Activated T-helper 1 cell treated with anti-CD3 and anti-CD28 coated beads, Interleukin-12 subunit alpha, Interleukin-12 subunit beta, Interleukin-2, Interleukin-4 antibody, amounts not matched to agents 30 ng/mL and 10 ng/mL and 1 ng/mL, durations not matched to agents 14 hours and 24 hours and 36 hours (primary cell): ENCODE data around the gene ADARB2. TPM values are rescaled to one million over a fixed set of nuclear protein-coding genes. Genes with fewer than 3 reads are reported as not detected.
A peak's percentile ranks its signal among the peaks of the same experiment; 100 is the strongest.

Source experiments
- DNase-seq: peaks from one replicate; pipeline ENCODE4 v3.0.0; 2021; ENCODE audit warnings: low spot score
- H3K27ac Mint-ChIP-seq: one replicate; pipeline ENCODE4 v1.8.0; 2021; ENCODE audit warnings: mild to moderate bottlenecking, mixed read lengths
- H3K27me3 Mint-ChIP-seq: one replicate; pipeline ENCODE4 v1.8.0; 2022; ENCODE audit warnings: mild to moderate bottlenecking, moderate library complexity, mixed read lengths; ENCODE audit not compliant: insufficient read depth
- H3K36me3 Mint-ChIP-seq: one replicate; pipeline ENCODE4 v1.8.0; 2021; ENCODE audit warnings: low read depth, mixed read lengths
- H3K4me1 Mint-ChIP-seq: one replicate; pipeline ENCODE4 v1.8.0; 2021; ENCODE audit warnings: low read depth, mixed read lengths
- H3K4me3 Mint-ChIP-seq: one replicate; pipeline ENCODE4 v1.8.0; 2021; ENCODE audit warnings: mild to moderate bottlenecking, moderate library complexity, mixed read lengths
- H3K9me3 Mint-ChIP-seq: one replicate; pipeline ENCODE4 v1.8.0; 2021; ENCODE audit warnings: mixed read lengths
- intact Hi-C: fragments of 100-400 bp; cut with micrococcal nuclease; formaldehyde crosslinking; loops from one replicate; pipeline ENCODE4 v1.15.1; 2024
- total RNA-seq: library from RNA; stranded (reverse); gene quantifications from 2 replicates; pipeline ENCODE4 v1.2.3, GENCODE V29; 2022

Gene ADARB2
- total RNA-seq, 1 donor from 2014 or later = 0.05 TPM

DNA sequence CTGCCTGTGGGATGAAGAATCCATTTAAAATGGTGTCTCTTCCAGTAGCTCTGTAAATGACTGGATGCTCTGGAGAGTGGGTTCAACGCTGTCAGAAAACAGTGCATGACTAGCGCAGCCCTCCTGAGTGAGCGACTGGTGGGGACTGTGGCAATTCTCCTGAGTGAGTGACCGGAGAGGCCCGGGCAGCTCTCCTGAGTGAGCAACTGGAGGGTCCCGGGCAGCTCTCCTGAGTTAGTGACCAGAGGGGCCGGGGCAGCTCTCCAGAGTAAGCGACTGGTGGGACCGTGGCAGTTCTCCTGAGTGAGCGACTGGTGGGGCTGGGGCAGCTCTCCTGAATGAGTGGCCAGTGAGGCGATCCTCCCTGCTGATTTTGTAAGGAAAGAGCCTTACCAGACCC is 595.6 kb downstream of the ADARB2 start:
- Mint-ChIP-seq H3K4me3 (no peak overlapping the region), H3K4me1 (no peaks in the 10 kb centered on the region), H3K9me3 (peaks cover 20% of the 10 kb centered on the region), H3K27ac (no peak overlapping the region), H3K27me3 (peaks cover 30% of the 10 kb centered on the region), H3K36me3 (no peaks in the 10 kb centered on the region)
- no peak for DNase-seq
- intact Hi-C loops = no loop called here

DNA sequence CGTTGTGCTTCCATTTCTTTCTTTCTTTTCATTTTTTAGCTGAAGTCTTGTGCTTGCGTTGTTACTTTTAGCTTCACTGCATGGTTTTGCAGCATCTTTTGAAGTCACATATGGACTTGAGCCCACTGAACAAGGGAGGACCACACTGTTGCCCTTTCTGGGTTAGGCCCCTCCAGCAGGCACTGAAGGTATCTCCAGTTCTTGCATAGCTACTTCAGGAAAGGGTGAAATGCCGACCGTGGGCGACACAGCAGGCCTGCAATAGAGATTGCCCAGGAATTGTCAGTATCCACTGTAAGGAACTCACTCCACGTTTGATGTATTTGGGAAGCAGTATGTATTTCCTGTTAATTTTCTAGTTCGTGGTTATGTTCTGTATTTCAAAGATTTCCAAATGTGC is 596.1 kb downstream of the ADARB2 start:
- intact Hi-C loops = no loop called here
- H3K4me1 Mint-ChIP-seq = no peaks in the 10 kb centered on the region
- no peaks in the 10 kb centered on the region for H3K36me3 Mint-ChIP-seq
- DNase-seq = no peak
- peaks cover 20% of the 10 kb centered on the region for H3K9me3 Mint-ChIP-seq
- no peak overlapping the region for H3K4me3 Mint-ChIP-seq
- H3K27me3 Mint-ChIP-seq = peaks cover 30% of the 10 kb centered on the region
- H3K27ac Mint-ChIP-seq = no peak overlapping the region

DNA sequence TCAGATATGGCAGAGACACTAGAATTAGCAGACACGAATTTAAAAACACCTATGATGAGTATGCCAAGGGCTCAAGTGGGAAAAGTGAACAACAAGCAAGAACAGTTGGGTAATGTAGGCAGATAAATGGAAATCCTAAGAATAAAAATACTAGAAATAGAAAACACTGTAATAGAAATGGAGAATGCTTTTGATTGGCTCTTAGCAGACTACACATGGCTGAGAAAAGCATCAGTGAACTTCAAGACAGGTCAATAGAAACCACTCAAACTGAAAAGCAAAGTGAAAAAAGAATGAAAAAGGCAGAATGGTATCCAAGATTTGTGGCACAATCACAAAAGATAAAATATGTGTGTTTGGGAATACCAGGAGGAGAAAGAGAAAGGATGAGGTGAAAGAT is 598.8 kb downstream of the ADARB2 start:
- Mint-ChIP-seq H3K27me3 (peaks cover 28% of the 10 kb centered on the region), H3K27ac (no peak overlapping the region), H3K4me3 (no peak overlapping the region), H3K4me1 (peaks cover 4% of the 10 kb centered on the region), H3K9me3 (peaks cover 11% of the 10 kb centered on the region), H3K36me3 (no peaks in the 10 kb centered on the region)
- intact Hi-C loops = no loop called here
- DNase-seq = no peak

DNA sequence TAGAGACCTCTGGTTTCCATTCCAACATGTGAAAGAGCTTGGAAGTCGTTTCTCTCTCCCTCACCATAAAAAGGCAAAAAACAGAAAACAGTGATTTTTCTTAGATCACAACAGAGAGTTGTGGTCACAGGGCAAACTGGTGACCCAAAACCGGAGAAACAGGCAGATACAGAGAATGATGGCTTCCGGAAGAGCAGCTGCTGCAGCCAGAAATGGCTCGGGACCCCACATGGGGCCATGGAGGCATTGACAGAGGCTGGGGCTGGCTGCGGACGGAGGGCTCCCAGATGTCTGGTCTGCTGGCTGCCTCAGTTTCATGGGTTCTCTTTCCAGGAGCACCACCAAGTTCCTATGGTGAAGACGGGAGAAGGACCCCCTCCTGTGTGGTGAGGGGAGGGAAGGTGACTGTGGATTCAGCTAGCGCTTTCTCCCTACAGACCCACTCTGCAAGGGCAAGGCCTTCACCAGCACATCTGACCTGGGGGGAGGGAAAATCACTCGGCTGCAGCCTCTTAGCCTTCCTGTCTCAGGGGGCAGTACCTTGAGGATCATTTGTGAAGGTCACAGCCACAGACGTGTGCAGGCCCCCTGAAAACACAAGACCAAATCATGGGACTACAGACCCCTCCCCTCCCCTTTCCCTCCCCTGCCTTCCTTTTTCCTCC is 599.7 kb downstream of the ADARB2 start:
- Mint-ChIP-seq H3K9me3 (peaks cover 11% of the 10 kb centered on the region), H3K27me3 (peaks cover 28% of the 10 kb centered on the region), H3K4me1 (peaks cover 6% of the 10 kb centered on the region), H3K36me3 (no peaks in the 10 kb centered on the region), H3K4me3 (no peak overlapping the region), H3K27ac (no peak overlapping the region)
- DNase-seq = no peak
- intact Hi-C loops = no loop called here

DNA sequence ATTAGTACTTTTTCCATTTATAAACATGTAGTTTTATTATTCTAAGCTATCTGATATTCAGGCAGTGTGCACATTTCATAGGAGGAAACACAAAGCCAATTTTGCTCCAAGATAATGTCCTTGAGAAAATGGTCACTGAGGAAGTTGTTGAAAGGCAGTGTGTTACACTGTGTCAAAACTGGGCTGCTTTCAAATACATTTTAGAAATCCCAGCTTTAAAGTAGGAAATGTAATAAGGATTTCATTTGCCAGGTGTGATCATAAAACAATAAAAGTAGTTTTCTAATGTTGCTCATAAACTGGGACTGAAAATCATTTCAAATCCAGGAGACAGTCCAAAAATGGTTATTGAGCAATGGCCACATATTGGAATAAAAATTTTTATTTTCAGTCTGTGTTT is 601.1 kb downstream of the ADARB2 start:
- Mint-ChIP-seq H3K27ac (no peak overlapping the region), H3K4me3 (no peak overlapping the region), H3K36me3 (peaks cover 4% of the 10 kb centered on the region), H3K9me3 (peaks cover 11% of the 10 kb centered on the region), H3K27me3 (peaks cover 26% of the 10 kb centered on the region), H3K4me1 (peaks cover 8% of the 10 kb centered on the region)
- DNase-seq = no peak
- intact Hi-C loops = no loop called here

DNA sequence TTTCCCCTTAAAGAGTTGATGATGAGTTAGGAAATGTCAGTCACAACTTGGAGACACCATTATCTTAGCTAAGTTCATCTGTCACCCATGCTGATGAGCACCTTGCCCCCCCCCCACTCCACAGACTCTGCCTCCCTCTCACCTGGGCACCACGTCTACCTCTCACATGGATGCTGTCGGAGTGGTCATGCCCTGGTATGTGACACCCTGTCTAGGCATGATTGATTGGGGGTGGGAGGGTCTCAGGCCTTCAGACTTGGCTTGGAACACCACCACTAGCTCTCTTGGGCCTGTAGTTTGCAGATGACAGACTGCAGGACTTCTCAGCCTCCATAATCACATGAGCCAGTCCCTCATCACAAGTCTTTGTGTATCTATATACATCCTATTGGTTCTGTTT is 603.2 kb downstream of the ADARB2 start:
- Mint-ChIP-seq H3K4me3 (no peak overlapping the region), H3K36me3 (peaks cover 22% of the 10 kb centered on the region), H3K4me1 (peaks cover 9% of the 10 kb centered on the region), H3K9me3 (peaks cover 11% of the 10 kb centered on the region), H3K27ac (no peak overlapping the region), H3K27me3 (peaks cover 12% of the 10 kb centered on the region)
- DNase-seq = no peak
- intact Hi-C loops = no loop called here

DNA sequence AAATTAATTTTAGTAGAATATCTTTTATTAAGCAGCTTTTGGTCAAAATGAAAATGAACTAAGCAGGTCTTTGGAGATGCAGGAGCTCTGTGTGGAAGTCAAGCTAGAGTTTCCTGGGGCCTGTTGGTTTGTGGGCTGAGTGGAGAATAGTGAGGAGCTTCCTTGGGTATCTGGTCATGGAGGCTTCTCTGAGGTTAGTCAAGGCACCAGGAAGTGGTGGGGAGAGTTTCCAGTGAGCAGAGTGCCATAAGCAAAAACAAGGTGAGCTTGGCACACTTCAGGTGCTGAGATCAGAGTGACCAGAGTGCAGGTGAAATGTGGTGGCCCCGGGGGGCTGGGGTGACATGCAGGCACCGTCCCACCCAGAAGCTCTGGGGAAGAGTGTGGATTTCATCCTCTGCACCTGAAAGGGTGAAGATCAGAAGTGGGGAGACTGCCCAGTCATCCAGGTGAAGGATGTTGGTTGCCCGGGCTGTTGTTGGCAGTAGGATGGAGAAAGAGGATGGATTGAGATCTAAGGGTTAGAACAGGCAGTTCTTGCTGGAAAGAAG is 603.8 kb downstream of the ADARB2 start:
- peaks cover 25% of the 10 kb centered on the region for H3K36me3 Mint-ChIP-seq
- peaks cover 6% of the 10 kb centered on the region for H3K27me3 Mint-ChIP-seq
- H3K9me3 Mint-ChIP-seq = peaks cover 5% of the 10 kb centered on the region
- intact Hi-C loops = no loop called here
- DNase-seq = no peak
- peak overlapping the region; percentile 51 for H3K27ac Mint-ChIP-seq
- peaks cover 9% of the 10 kb centered on the region for H3K4me1 Mint-ChIP-seq
- H3K4me3 Mint-ChIP-seq = no peak overlapping the region

DNA sequence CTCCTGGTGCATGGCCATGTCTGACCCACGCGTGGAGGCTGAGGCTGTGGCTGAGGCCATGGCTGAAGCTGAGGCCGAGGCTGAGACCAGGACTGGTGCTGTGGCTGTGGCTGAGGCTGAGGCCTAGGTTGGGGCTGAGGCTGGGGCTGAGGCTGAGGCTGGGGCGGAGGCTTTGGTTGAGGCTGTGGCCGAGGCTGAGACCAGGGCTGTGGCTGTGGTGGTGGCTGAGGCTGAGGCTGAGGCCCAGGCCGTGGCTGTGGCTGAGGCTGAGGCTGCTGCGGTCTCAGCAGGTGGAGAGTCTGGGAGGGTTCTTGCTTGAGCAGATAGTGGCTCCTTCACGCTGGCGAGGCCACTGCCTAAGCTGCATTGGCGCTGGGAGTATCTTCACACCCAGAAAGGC is 604.7 kb downstream of the ADARB2 start:
- Mint-ChIP-seq H3K4me1 (peaks cover 9% of the 10 kb centered on the region), H3K4me3 (no peak overlapping the region), H3K9me3 (no peaks in the 10 kb centered on the region), H3K27me3 (peaks cover 6% of the 10 kb centered on the region), H3K36me3 (peaks cover 30% of the 10 kb centered on the region), H3K27ac (no peak overlapping the region)
- intact Hi-C loops = no loop called here
- no peak for DNase-seq

DNA sequence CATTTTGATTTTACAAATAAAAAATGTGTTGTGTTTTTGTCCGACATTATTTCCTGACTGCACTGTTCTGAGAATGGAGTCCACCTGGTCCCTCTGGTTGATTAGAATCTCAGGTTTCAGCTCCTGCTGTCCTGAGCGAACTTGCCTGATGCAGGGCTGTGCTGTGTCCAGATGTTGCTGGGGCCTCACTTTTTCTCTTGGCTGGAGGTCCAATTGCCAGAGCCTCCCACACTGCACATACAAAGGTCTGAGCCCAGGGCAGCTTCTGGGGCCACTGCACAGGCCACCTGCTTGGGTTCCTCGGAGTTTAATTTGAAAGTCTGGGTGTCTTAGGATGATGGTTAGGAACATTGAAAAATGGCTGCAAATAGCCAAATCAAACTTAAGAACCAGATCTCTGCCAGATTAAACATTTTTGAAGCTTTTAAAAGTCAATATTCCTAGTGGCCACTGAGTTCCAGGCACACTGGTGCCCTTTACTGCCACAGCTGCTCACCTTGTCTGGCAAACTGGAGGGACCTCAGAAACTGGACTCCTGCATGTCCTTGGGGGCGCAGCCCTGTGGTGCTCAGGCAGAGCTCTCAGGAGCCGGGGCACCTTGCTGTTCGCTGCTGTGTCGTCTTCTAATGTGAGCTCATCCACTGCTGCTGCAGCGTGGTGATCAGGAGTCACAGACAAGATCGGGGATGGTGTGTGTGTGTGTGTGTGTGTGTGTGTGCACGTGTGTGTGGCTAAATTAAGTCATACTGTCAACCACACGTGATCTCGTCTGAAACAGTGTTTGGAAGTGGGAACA is 606.1 kb downstream of the ADARB2 start:
- Mint-ChIP-seq H3K4me1 (peaks cover 9% of the 10 kb centered on the region), H3K27ac (no peak overlapping the region), H3K27me3 (peaks cover 2% of the 10 kb centered on the region), H3K36me3 (peaks cover 30% of the 10 kb centered on the region), H3K4me3 (no peak overlapping the region), H3K9me3 (no peaks in the 10 kb centered on the region)
- intact Hi-C loops = no loop called here
- no peak for DNase-seq

DNA sequence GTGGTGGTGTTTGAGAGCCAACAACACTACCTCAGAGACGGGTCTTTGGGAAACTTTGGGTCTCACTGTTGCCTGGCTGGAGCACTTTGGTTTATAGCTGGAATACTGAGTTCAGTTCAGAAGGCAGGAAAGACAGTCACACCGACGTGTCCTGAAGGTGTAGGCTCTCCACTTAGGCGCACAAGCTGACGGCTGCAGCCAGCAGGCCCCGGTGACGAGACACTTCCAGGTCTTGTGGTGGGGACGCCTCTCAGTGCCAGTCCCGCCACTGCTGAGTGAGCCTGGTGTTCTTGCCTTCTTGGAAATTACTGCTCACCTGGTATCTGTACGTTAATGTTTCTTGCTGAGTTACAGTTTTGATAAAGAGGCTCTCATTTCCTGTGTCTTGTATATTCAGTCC is 607.1 kb downstream of the ADARB2 start:
- Mint-ChIP-seq H3K27me3 (no peaks in the 10 kb centered on the region), H3K4me1 (peaks cover 9% of the 10 kb centered on the region), H3K4me3 (no peak overlapping the region), H3K27ac (no peak overlapping the region), H3K9me3 (no peaks in the 10 kb centered on the region), H3K36me3 (peaks cover 34% of the 10 kb centered on the region)
- no peak for DNase-seq
- intact Hi-C loops = no loop called here

DNA sequence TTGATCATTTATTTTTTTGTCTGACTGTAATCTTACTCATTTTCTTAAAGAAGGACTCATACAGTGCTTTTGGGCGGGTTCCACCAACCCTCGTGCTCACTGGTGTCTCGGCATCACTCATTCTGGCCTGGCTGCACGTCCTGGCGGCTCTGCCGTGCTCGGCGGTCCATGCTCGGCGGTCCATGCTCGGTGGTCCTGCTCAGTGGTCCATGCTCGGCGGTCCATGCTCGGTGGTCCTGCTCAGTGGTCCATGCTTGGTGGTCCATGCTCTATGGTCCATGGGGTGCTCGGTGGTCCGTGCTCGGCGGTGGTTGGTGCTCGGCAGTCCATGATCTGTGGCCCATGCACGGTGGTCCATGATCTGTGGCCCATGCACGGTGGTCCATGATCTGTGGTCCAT is 608.7 kb downstream of the ADARB2 start:
- H3K9me3 Mint-ChIP-seq = no peaks in the 10 kb centered on the region
- DNase-seq = no peak
- H3K27ac Mint-ChIP-seq = no peak overlapping the region
- no peaks in the 10 kb centered on the region for H3K27me3 Mint-ChIP-seq
- intact Hi-C loops = no loop called here
- peaks cover 47% of the 10 kb centered on the region for H3K36me3 Mint-ChIP-seq
- H3K4me1 Mint-ChIP-seq = peaks cover 9% of the 10 kb centered on the region
- no peak overlapping the region for H3K4me3 Mint-ChIP-seq

DNA sequence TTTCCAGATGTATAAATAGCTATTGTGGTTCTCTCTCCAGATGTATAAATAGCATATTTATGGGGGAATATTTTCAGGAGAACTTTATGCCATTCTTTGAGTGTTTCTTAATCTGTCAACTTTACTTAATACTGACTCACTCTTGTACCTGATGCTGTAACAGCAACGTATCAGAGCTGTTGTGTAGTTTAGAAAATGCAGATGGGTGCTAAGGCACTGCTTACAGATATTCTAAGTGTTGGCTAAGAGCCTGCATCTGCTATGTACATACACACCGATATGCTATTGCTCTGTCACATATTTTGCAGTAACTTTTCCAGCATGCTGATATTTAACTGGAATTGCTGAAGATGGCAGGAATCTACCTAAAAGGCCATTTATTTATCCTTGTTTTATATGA is 609.2 kb downstream of the ADARB2 start:
- Mint-ChIP-seq H3K4me1 (peaks cover 11% of the 10 kb centered on the region), H3K36me3 (peaks cover 53% of the 10 kb centered on the region), H3K27me3 (no peaks in the 10 kb centered on the region), H3K4me3 (no peak overlapping the region), H3K9me3 (no peaks in the 10 kb centered on the region), H3K27ac (no peak overlapping the region)
- DNase-seq = no peak
- intact Hi-C loops = no loop called here

DNA sequence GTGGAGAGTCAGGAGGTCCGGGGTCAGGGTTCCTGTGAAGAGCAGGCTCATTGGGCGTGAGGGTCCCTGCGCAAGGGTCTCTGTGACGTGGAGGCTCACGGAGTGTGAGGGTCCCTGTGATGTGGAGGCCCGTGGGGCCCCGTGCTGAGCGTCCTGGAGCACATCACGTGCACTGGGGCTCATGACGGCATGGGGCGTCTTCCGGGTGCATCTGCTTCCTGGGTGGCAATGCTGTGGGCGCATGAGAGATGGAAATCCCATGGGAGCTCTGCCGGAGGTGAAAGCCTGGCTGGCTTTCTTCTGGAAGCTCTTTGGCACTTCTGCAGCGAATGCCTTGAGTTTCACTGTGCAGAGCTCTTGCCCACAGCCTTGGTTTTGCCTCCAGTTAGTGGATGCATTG is 609.7 kb downstream of the ADARB2 start:
- intact Hi-C loops = no loop called here
- H3K27me3 Mint-ChIP-seq = no peaks in the 10 kb centered on the region
- H3K27ac Mint-ChIP-seq = no peak overlapping the region
- peaks cover 14% of the 10 kb centered on the region for H3K4me1 Mint-ChIP-seq
- DNase-seq = no peak
- H3K9me3 Mint-ChIP-seq = no peaks in the 10 kb centered on the region
- no peak overlapping the region for H3K4me3 Mint-ChIP-seq
- H3K36me3 Mint-ChIP-seq = peaks cover 55% of the 10 kb centered on the region
